HEK293 (cell line): ENCODE results near the gene FUCA1.

ENCODE experiments used
- TCF7L2 ChIP-seq: IDR thresholded peaks from 2 replicates; pipeline ENCODE4 v1.6.1; 2011; ENCODE audit warnings: low read depth, mild to moderate bottlenecking, inconsistent platforms, low read length, moderate library complexity, borderline replicate concordance
- ZNF157 ChIP-seq: fragments of 450-650 bp; formaldehyde crosslinking; IDR thresholded peaks from 2 replicates; pipeline ENCODE4 v1.5.1; 2016; ENCODE audit warnings: missing biosample characterization, missing genetic modification characterization
- ZNF292 ChIP-seq: fragments of 450-650 bp; formaldehyde crosslinking; IDR thresholded peaks from 2 replicates; pipeline ENCODE4 v1.5.1; 2016; ENCODE audit warnings: low read depth, missing biosample characterization, missing genetic modification characterization, borderline replicate concordance
- ZNF560 ChIP-seq: fragments of 450-650 bp; formaldehyde crosslinking; IDR thresholded peaks from 2 replicates; pipeline ENCODE4 v1.5.1; 2017; ENCODE audit warnings: missing biosample characterization, missing genetic modification characterization, borderline replicate concordance
- ZNF660 ChIP-seq: fragments of 450-650 bp; IDR thresholded peaks from 2 replicates; pipeline ENCODE4 v1.5.1; 2018; ENCODE audit warnings: missing biosample characterization, mild to moderate bottlenecking, missing genetic modification characterization
- TF ChIP-seq, protein P1 (sequence below): fragments of 450-650 bp; formaldehyde crosslinking; IDR thresholded peaks from 2 replicates; pipeline ENCODE4 v1.5.1; 2016; ENCODE audit warnings: missing biosample characterization, missing genetic modification characterization
- TF ChIP-seq, protein P2 (sequence below): IDR thresholded peaks from 2 replicates; pipeline ENCODE4 v1.6.1; 2011; ENCODE audit warnings: mild to moderate bottlenecking, low read depth, low read length, borderline replicate concordance
- TF ChIP-seq, protein P3 (sequence below): fragments of 450-650 bp; formaldehyde crosslinking; IDR thresholded peaks from 2 replicates; pipeline ENCODE4 v1.5.1; 2016; ENCODE audit warnings: missing biosample characterization, missing genetic modification characterization, borderline replicate concordance
- TF ChIP-seq, protein P4 (sequence below): fragments of 450-650 bp; formaldehyde crosslinking; IDR thresholded peaks from 2 replicates; pipeline ENCODE4 v1.5.1; 2016; ENCODE audit warnings: missing biosample characterization, missing genetic modification characterization
- TF ChIP-seq, protein P5 (sequence below): fragments of 450-650 bp; formaldehyde crosslinking; conservative IDR thresholded peaks from 2 replicates; pipeline ENCODE4 v1.5.1; 2016; ENCODE audit warnings: low read depth, missing biosample characterization, missing genetic modification characterization
- TF ChIP-seq, protein P6 (sequence below): fragments of 450-650 bp; formaldehyde crosslinking; IDR thresholded peaks from 2 replicates; pipeline ENCODE4 v1.5.1; 2016; ENCODE audit warnings: missing biosample characterization, missing genetic modification characterization

DNA sequence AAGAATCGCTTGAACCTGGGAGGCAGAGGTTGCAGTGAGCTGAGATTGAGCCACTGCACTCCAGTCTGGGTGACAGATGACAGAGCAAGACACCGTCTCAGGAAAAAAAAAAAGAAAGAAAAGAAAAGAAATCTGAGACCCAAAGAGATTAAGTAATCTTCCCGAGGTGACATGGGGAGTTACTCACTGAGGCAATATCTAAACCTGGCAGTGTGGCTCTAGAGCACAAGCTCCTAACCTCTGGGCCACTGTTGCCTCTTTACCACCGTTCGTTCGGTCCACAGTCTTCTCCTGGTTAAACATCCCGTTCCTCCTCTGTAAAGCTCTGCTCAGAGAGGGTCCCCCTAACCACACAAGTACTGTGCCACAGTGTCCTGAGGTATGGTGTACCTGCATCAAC is 44.3 kb downstream of the FUCA1 start:
- no peak for TF ChIP-seq ZNF292 (tag by site-specific recombination)
- TF ChIP-seq, protein P1, sequence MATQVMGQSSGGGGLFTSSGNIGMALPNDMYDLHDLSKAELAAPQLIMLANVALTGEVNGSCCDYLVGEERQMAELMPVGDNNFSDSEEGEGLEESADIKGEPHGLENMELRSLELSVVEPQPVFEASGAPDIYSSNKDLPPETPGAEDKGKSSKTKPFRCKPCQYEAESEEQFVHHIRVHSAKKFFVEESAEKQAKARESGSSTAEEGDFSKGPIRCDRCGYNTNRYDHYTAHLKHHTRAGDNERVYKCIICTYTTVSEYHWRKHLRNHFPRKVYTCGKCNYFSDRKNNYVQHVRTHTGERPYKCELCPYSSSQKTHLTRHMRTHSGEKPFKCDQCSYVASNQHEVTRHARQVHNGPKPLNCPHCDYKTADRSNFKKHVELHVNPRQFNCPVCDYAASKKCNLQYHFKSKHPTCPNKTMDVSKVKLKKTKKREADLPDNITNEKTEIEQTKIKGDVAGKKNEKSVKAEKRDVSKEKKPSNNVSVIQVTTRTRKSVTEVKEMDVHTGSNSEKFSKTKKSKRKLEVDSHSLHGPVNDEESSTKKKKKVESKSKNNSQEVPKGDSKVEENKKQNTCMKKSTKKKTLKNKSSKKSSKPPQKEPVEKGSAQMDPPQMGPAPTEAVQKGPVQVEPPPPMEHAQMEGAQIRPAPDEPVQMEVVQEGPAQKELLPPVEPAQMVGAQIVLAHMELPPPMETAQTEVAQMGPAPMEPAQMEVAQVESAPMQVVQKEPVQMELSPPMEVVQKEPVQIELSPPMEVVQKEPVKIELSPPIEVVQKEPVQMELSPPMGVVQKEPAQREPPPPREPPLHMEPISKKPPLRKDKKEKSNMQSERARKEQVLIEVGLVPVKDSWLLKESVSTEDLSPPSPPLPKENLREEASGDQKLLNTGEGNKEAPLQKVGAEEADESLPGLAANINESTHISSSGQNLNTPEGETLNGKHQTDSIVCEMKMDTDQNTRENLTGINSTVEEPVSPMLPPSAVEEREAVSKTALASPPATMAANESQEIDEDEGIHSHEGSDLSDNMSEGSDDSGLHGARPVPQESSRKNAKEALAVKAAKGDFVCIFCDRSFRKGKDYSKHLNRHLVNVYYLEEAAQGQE (tag by site-specific recombination) = no peak
- no peak for TF ChIP-seq ZNF560 (tag by site-specific recombination)
- TF ChIP-seq, protein P2, sequence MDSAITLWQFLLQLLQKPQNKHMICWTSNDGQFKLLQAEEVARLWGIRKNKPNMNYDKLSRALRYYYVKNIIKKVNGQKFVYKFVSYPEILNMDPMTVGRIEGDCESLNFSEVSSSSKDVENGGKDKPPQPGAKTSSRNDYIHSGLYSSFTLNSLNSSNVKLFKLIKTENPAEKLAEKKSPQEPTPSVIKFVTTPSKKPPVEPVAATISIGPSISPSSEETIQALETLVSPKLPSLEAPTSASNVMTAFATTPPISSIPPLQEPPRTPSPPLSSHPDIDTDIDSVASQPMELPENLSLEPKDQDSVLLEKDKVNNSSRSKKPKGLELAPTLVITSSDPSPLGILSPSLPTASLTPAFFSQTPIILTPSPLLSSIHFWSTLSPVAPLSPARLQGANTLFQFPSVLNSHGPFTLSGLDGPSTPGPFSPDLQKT = no peak
- no peak for TF ChIP-seq ZNF157 (tag by site-specific recombination)
- TF ChIP-seq, protein P3, sequence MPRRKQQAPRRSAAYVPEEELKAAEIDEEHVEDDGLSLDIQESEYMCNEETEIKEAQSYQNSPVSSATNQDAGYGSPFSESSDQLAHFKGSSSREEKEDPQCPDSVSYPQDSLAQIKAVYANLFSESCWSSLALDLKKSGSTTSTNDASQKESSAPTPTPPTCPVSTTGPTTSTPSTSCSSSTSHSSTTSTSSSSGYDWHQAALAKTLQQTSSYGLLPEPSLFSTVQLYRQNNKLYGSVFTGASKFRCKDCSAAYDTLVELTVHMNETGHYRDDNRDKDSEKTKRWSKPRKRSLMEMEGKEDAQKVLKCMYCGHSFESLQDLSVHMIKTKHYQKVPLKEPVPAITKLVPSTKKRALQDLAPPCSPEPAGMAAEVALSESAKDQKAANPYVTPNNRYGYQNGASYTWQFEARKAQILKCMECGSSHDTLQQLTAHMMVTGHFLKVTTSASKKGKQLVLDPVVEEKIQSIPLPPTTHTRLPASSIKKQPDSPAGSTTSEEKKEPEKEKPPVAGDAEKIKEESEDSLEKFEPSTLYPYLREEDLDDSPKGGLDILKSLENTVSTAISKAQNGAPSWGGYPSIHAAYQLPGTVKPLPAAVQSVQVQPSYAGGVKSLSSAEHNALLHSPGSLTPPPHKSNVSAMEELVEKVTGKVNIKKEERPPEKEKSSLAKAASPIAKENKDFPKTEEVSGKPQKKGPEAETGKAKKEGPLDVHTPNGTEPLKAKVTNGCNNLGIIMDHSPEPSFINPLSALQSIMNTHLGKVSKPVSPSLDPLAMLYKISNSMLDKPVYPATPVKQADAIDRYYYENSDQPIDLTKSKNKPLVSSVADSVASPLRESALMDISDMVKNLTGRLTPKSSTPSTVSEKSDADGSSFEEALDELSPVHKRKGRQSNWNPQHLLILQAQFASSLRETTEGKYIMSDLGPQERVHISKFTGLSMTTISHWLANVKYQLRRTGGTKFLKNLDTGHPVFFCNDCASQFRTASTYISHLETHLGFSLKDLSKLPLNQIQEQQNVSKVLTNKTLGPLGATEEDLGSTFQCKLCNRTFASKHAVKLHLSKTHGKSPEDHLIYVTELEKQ (tag by site-specific recombination) = no peak
- TF ChIP-seq, protein P4, sequence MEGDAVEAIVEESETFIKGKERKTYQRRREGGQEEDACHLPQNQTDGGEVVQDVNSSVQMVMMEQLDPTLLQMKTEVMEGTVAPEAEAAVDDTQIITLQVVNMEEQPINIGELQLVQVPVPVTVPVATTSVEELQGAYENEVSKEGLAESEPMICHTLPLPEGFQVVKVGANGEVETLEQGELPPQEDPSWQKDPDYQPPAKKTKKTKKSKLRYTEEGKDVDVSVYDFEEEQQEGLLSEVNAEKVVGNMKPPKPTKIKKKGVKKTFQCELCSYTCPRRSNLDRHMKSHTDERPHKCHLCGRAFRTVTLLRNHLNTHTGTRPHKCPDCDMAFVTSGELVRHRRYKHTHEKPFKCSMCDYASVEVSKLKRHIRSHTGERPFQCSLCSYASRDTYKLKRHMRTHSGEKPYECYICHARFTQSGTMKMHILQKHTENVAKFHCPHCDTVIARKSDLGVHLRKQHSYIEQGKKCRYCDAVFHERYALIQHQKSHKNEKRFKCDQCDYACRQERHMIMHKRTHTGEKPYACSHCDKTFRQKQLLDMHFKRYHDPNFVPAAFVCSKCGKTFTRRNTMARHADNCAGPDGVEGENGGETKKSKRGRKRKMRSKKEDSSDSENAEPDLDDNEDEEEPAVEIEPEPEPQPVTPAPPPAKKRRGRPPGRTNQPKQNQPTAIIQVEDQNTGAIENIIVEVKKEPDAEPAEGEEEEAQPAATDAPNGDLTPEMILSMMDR (tag by site-specific recombination) = no peak
- no peak for TF ChIP-seq TCF7L2
- TF ChIP-seq, protein P5, sequence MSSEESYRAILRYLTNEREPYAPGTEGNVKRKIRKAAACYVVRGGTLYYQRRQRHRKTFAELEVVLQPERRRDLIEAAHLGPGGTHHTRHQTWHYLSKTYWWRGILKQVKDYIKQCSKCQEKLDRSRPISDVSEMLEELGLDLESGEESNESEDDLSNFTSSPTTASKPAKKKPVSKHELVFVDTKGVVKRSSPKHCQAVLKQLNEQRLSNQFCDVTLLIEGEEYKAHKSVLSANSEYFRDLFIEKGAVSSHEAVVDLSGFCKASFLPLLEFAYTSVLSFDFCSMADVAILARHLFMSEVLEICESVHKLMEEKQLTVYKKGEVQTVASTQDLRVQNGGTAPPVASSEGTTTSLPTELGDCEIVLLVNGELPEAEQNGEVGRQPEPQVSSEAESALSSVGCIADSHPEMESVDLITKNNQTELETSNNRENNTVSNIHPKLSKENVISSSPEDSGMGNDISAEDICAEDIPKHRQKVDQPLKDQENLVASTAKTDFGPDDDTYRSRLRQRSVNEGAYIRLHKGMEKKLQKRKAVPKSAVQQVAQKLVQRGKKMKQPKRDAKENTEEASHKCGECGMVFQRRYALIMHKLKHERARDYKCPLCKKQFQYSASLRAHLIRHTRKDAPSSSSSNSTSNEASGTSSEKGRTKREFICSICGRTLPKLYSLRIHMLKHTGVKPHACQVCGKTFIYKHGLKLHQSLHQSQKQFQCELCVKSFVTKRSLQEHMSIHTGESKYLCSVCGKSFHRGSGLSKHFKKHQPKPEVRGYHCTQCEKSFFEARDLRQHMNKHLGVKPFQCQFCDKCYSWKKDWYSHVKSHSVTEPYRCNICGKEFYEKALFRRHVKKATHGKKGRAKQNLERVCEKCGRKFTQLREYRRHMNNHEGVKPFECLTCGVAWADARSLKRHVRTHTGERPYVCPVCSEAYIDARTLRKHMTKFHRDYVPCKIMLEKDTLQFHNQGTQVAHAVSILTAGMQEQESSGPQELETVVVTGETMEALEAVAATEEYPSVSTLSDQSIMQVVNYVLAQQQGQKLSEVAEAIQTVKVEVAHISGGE (tag by site-specific recombination) = no peak
- TF ChIP-seq, protein P6, sequence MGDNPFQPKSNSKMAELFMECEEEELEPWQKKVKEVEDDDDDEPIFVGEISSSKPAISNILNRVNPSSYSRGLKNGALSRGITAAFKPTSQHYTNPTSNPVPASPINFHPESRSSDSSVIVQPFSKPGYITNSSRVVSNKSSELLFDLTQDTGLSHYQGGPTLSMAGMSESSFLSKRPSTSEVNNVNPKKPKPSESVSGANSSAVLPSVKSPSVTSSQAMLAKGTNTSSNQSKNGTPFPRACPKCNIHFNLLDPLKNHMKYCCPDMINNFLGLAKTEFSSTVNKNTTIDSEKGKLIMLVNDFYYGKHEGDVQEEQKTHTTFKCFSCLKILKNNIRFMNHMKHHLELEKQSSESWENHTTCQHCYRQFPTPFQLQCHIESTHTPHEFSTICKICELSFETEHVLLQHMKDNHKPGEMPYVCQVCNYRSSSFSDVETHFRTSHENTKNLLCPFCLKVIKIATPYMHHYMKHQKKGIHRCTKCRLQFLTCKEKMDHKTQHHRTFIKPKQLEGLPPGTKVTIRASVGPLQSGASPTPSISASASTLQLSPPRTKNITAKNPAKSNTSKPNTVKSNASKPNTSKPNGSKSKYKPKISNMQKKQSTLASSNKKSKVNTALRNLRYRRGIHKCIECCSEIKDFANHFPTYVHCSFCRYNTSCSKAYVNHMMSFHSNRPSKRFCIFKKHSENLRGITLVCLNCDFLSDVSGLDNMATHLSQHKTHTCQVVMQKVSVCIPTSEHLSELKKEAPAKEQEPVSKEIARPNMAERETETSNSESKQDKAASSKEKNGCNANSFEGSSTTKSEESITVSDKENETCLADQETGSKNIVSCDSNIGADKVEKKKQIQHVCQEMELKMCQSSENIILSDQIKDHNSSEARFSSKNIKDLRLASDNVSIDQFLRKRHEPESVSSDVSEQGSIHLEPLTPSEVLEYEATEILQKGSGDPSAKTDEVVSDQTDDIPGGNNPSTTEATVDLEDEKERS (tag by site-specific recombination) = no peak
- no peak for TF ChIP-seq ZNF660 (tag by site-specific recombination)
